SU-DHL-6 (cell line): ENCODE measurements around the gene AGFG1.

ENCODE experiments used
- EZH2phosphoT487 ChIP-seq: fragments of 200-600 bp; sonication (generic), shearing (Covaris generic); conservative IDR thresholded peaks from 2 replicates; pipeline ENCODE4 v1.6.1; 2018; ENCODE audit warnings: mild to moderate bottlenecking, antibody characterized with exemption, low read length, moderate library complexity, mixed read lengths
- TF ChIP-seq, protein P1 (sequence below): fragments of 200-600 bp; sonication (generic); IDR thresholded peaks from one replicate; pipeline ENCODE4 v1.5.1; 2017; ENCODE audit warnings: antibody characterized with exemption, mild to moderate bottlenecking, low read length, moderate library complexity; ENCODE audit not compliant: insufficient read depth, poor library complexity, severe bottlenecking

DNA sequence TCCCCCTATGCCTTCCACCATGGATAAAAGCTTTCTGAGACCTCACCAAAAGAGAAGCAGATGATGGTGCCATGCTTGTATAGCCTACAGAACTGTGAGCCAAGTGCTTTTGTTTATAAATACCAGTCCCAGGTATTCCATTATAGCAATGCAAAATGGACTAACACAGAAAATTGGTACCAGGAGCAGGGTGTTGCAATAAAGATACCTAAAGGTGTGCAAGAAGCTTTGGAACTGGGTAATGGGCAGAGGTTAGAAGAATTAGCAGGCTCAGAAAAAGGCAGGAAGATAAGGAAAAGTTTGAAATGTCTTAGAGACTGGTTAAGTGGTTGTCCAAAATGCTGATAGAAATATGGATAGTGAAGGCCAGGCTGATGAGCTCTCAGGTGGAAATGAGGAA is 110.4 kb downstream of the AGFG1 start:
- TF ChIP-seq, protein P1, sequence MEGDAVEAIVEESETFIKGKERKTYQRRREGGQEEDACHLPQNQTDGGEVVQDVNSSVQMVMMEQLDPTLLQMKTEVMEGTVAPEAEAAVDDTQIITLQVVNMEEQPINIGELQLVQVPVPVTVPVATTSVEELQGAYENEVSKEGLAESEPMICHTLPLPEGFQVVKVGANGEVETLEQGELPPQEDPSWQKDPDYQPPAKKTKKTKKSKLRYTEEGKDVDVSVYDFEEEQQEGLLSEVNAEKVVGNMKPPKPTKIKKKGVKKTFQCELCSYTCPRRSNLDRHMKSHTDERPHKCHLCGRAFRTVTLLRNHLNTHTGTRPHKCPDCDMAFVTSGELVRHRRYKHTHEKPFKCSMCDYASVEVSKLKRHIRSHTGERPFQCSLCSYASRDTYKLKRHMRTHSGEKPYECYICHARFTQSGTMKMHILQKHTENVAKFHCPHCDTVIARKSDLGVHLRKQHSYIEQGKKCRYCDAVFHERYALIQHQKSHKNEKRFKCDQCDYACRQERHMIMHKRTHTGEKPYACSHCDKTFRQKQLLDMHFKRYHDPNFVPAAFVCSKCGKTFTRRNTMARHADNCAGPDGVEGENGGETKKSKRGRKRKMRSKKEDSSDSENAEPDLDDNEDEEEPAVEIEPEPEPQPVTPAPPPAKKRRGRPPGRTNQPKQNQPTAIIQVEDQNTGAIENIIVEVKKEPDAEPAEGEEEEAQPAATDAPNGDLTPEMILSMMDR: no peak
- TF ChIP-seq EZH2phosphoT487: no peak
